ENCODE measurements around the gene NPM1.
"Not testable (repeated sequence)": the region's sequence is repeated elsewhere in the genome, so short reads cannot be mapped to it uniquely, and the experiment has no call there.

Gene NPM1

GRCh38 chr5:171355302-171355724 lies 32.3 kb upstream of the NPM1 start:
- TF ChIP-seq CTCF (IDR thresholded peaks at IDR 0.05; ENCODE audit: low read depth, low read length), result no peak
- DNase-seq (ENCODE audit: low read depth in 2 of 2), result no peak
- no peak overlapping the region for H3K4me3 ChIP-seq (replicated peaks in 1 of 2; ENCODE audit: low read depth in 2 of 2, low read length in 2 of 2)

GRCh38 chr5:171357843-171358242 lies 29.8 kb upstream of the NPM1 start:
- no peak overlapping the region for H3K4me3 ChIP-seq (replicated peaks in 1 of 2; ENCODE audit: low read depth in 2 of 2, low read length in 2 of 2)
- no peak for DNase-seq (ENCODE audit: low read depth in 2 of 2)
- TF ChIP-seq CTCF (IDR thresholded peaks at IDR 0.05; ENCODE audit: low read depth, low read length), result no peak

- DNase-seq (ENCODE audit: low read depth in 2 of 2); H3K4me3 ChIP-seq (replicated peaks in 1 of 2; ENCODE audit: low read depth in 2 of 2, low read length in 2 of 2): not testable (repeated sequence)
These were observed 26.5 kb upstream of the NPM1 start for GRCh38 chr5:171361151-171361550.

GRCh38 chr5:171363249-171363648 lies 24.4 kb upstream of the NPM1 start:
- not testable (repeated sequence) for DNase-seq (ENCODE audit: low read depth in 2 of 2); H3K4me3 ChIP-seq (replicated peaks in 1 of 2; ENCODE audit: low read depth in 2 of 2, low read length in 2 of 2)

- no peak for DNase-seq (ENCODE audit: low read depth in 2 of 2)
- no peak for TF ChIP-seq CTCF (IDR thresholded peaks at IDR 0.05; ENCODE audit: low read depth, low read length)
- H3K4me3 ChIP-seq (replicated peaks in 1 of 2; ENCODE audit: low read depth in 2 of 2, low read length in 2 of 2), result no peak overlapping the region
These were observed 23.8 kb upstream of the NPM1 start for GRCh38 chr5:171363846-171364245.

GRCh38 chr5:171365351-171365750 lies 22.3 kb upstream of the NPM1 start:
- no peak overlapping the region for H3K4me3 ChIP-seq (replicated peaks in 1 of 2; ENCODE audit: low read depth in 2 of 2, low read length in 2 of 2)
- peak; percentile 13 to 39 for DNase-seq (ENCODE audit: low read depth in 2 of 2)
- TF ChIP-seq CTCF (IDR thresholded peaks at IDR 0.05; ENCODE audit: low read depth, low read length), result peak; percentile 45

- no peak for TF ChIP-seq CTCF (IDR thresholded peaks at IDR 0.05; ENCODE audit: low read depth, low read length)
- no peak overlapping the region for H3K4me3 ChIP-seq (replicated peaks in 1 of 2; ENCODE audit: low read depth in 2 of 2, low read length in 2 of 2)
- DNase-seq (ENCODE audit: low read depth in 2 of 2), result no peak
These were observed 21.0 kb upstream of the NPM1 start for GRCh38 chr5:171366645-171367044.

- no peak overlapping the region for H3K4me3 ChIP-seq (replicated peaks in 1 of 2; ENCODE audit: low read depth in 2 of 2, low read length in 2 of 2)
- DNase-seq (ENCODE audit: low read depth in 2 of 2), result peak; percentile 50 to 72
- no peak for TF ChIP-seq CTCF (IDR thresholded peaks at IDR 0.05; ENCODE audit: low read depth, low read length)
These were observed 20.0 kb upstream of the NPM1 start for GRCh38 chr5:171367424-171368370.

All from cardiac fibroblast (primary cell).